HG03378 (cell line): Measurements from ENCODE around the gene SLC3A2.

Experiments
- ATAC-seq: cut with Tn5 transposase; IDR thresholded peaks from one replicate; pipeline ENCODE4 v1.9.1; 2021; ENCODE audit warnings: mild to moderate bottlenecking, moderate library complexity; ENCODE audit not compliant: unreplicated experiment

Gene SLC3A2

DNA sequence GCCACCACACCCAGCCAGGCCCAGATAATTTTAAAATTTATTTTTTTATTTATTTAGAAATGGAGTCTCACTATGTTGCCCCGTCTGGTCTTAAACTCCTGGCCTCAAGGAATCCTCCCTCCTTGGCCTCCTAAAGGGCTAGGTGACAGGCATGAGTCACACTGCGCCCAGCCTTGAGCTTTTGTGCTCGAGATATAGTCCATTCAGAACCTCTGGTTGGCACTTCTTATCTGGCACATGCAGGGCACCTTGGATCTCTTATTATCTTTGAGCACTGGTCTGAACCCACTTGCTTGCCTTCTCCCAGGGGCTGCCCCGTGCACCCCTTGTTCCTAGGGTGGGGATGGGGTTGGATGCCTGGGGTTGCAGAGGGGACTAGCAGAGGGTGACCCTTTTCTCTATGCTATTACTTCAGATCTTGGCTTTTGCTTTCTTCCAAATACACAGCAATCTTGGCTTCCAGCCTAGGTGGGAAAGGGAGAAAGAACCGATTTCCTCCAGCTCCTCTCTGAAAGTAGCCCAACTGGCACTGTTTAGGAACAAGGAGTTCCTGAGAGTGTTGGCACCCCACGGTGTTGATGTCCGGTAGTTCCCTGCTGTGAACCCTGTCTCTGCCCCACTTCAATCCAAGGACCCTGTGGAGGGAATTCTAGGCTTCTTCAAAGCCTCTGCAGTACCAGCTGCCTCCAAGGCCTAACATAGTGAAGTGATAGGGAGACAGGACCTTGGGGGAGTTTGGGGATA lies 1.3 kb upstream of the SLC3A2 start:
- ATAC-seq = no peak

- ATAC-seq = peak; percentile 25
Measured at GRCh38 chr11:62880231-62880802, 379 bp upstream of the SLC3A2 start.

GRCh38 chr11:62881579-62882430 lies 1.1 kb downstream of the SLC3A2 start:
- ATAC-seq = peak; percentile 28

GRCh38 chr11:62882431-62882749 lies 1.7 kb downstream of the SLC3A2 start:
- ATAC-seq = no peak

- ATAC-seq = no peak
Measured at GRCh38 chr11:62882788-62883501, 2.2 kb downstream of the SLC3A2 start.

DNA sequence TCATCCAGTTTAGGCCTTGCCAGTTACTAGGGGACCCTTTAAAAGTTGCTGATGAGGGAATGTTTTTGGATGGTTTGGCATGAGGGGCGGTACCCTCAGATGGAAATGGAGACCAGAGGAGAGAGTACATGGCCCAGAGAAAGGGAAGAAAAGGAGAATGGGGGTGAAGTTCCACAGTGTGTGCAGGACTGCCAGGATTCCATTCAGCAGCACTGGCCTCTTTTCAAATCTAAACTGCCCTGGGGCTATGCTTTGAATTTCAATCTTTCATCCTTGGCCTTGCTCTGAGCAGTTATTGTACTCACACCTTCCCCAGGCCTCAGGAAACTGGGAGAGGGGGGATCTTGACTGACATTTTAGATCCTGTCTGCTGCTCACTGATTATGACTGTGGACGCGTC lies 3.0 kb downstream of the SLC3A2 start:
- no peak for ATAC-seq

- no peak for ATAC-seq
Measured at GRCh38 chr11:62885137-62885750, 4.5 kb downstream of the SLC3A2 start.

GRCh38 chr11:62888406-62888805 lies 7.7 kb downstream of the SLC3A2 start:
- no peak for ATAC-seq

DNA sequence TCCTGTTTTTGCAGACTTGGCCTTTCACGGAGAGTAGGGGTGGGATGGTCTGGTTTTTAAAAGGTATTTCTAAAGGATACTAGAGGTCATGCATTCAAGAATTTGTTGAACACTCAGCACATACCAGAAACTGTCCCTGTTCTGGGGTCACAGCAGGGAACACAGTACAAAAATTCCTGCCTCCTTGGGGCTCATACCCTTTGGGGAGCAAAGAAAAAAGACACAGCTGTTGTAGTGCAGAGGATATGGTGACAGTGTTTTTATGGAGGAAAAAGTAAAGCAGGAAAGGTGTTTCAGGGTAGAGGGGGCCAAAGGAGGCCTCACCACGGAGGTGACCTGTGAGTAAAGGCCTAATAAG lies 8.4 kb downstream of the SLC3A2 start:
- ATAC-seq = no peak

DNA sequence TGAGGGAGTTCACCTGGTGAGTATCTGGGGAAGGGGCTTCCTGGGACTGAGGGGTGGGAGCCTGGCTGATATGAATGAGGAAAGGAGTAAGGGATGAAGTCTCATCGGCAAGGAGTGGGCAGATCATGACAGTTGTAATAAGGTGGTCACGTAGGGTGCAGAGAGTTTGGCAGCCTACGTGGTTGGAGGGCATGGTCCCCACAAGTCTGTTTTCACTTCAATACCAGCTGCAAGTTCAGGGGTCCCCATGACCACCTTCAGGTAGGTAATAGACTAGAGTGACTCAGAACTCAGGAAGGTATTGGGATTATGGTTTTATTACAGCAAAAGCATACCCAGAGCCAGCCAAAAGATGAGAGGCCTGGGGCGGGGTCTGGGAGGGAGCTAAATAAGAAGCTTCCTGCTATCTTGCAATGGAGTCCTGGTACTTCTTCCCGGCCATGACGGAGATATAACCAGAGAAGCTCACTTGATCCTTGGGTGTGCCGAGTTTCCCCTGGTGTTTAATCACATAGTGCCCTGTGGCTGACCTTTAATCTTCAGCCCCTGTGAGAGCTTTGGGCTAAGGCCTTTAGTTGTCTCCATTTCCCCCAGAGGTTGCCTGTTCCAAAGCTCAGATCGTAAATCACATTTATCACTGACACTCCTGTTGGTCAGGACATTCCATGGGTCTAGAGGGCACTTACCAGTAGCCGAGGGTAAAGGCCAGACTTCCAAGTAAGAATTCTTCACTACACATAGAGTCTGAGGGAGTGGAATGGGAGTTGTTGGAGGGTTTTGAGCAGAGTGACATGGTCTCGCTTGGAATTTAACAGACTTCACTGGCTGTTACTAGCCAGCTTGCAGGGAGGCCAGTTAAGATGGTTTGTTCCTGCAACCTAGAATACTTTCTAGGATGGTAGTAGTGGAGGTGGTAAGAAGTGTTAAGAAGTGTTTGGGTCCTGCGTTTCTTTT lies 9.1 kb downstream of the SLC3A2 start:
- no peak for ATAC-seq

DNA sequence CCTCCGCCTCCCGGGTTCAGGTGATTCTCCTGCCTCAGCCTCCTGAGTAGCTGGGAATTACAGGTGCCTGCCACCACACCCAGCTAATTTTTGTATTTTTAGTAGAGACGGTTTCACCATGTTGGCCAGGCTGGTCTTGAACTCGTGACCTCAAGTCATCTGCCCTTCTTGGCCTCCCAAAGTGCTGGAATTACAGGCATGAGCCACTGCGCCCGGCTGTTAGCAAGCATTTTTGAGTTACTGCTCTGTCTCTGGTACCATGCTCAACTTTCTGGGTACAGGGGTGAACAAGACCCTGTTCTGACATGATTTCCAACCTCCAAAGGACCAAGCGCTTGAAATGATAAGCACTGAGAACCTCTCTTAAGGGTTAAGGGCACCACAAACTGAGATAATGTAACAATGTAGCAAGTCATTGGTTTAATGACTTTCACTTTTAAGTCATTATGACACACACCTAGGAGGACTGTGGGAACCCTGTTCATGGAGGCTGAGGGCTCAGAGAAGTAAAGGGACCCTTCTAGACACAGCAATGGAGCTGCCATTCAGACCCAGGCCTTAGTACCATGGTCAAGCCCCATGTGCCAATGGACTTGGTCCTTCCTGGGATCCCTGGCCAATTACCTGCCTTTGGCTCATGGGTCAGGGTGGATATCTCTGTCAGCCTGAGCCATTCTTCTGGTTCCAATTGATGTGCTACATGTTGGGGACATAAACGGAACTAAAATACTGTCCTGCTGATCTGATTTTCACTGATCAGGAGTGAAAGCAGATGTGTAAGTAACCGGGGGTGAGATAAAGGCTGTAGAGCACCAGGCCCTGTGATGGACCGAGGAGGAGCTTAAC lies 11.6 kb downstream of the SLC3A2 start:
- ATAC-seq = no peak

DNA sequence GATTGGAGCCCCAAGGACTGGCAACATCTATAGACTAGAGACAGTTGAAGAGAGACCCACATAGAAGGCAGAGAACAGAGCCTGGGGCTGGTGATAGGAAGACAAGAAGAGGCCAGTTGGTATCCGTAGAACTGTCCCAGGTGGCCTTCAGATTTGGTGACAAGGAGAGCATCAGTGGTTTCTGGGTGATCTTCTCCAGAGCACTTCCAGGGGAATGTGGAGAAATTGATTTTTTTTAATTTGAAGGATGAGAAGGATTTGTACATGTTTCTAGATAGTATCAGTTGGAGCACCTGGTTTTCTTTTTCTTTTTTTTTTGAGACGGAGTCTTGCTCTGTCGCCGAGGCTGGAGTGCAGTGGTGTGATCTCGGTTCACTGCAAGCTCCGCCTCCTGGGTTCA lies 14.8 kb downstream of the SLC3A2 start:
- ATAC-seq = no peak

DNA sequence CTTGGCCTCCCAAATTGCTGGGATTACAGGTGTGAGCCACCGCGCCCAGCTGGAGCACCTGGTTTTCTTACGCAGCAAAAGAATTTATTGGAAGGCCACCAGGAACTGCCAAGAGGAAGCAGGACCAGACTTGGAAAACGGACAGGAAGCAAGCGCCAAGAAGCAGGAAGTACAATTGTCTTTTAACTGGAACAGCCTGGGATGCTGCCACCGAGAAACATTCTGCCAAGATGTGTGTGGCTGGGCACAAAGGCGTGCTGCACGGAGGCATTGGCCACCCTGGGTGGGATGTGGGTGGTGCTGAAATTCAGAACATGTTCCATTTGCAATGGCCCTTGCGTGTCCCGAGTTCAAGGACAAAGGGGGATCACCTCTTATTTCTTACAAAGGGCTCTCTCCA lies 15.4 kb downstream of the SLC3A2 start:
- ATAC-seq = no peak

DNA sequence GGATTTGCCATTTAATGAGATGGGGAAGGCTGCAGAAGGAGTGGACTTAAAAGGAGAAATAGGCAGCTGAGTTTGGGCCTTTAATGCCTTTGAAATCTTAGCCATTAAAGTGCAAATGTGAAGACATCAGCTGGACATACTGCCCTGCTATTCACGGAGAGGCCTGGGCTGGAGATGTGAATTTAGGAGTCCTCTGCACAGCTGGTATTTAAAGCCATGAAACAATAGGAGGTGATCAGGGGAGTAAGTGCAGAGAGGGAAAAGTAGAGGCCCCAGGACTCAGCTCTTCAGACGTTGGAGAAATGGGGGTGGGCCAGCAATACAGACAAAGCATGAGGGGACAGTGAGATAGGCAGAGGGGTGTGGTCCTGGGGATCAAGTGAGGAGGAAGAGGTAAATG lies 16.6 kb downstream of the SLC3A2 start:
- no peak for ATAC-seq

GRCh38 chr11:62898027-62898426 lies 17.3 kb downstream of the SLC3A2 start:
- no peak for ATAC-seq

DNA sequence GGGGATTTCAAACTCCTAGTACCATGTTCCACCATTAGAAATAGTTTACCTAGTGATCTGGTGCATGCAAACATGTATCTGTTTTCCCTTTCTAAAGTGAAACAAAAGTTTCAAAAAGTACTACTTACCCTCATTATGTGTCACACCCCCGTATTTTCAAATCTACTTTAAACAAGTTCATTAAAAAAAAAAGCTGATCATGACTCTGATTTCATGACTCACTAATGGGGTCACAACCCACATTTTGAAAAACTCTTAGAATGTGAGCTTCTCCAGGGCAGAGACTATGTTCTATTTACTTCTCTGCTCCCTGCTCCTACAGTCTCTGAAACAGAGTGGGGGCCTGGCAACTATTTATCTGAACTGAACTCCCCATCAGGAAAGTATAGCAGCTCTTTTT lies 22.2 kb downstream of the SLC3A2 start:
- ATAC-seq = no peak

DNA sequence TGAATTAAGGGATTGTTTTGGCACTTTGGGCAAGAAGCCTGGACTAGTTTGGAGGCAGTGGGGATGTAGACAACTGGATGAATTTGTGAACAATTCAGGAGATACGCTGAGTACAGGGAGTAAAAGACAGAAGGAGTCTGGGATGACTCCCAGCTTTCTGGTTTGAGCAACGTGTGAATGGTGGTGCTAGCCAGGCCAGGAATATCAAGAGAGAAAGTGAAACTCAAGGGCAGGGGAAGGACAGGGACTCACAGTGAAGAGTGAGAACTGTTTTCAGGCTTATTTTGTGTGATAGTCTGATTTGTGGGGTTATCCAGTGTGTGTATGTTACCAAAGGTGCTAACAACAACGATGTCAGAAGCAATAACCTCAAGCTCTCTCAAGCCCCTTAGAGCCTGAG lies 24.6 kb downstream of the SLC3A2 start:
- ATAC-seq = no peak

DNA sequence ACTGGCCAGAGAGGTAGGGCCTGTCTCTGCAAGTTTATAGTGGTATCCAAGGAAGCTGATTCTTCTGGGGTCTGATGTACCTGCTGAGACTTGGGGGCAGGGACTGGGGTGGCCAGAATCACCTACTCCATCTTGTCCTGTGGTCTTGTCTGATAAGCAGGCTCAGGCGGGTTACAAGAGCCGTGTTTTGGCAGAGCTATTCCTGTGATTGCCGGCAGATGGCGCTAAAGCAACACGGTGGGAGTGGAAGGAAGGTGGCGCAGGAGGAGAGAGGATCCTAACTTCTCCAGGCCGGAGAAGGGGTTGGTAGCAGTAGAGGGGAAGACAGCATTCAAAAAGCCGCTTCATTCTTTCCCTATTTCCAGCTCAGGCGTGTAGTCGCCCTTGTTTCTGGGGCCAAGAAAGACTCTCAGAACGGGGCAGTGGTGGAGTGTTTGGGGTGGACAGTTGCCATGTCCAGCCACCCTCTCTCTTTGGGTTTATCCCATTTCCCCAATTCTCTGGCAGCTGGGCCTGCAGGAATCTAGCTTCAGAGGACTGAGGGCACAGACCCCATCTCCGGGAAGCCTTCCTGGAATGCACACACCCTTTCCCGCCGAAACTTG lies 25.3 kb downstream of the SLC3A2 start:
- no peak for ATAC-seq
